GM18526 (cell line): ENCODE measurements around the gene P2RY13.

Experiments used
- POLR2A ChIP-seq: IDR thresholded peaks from 3 replicates; pipeline ENCODE4 v1.6.1; 2011; ENCODE audit not compliant: insufficient read length; ENCODE audit errors: extremely low read depth

Gene P2RY13

GRCh38 chr3:151307583-151308488 is 21.5 kb downstream of the P2RY13 start:
- no peak for TF ChIP-seq POLR2A

GRCh38 chr3:151307131-151307530 is 22.2 kb downstream of the P2RY13 start:
- TF ChIP-seq POLR2A = no peak

GRCh38 chr3:151306168-151306810 is 23.1 kb downstream of the P2RY13 start:
- no peak for TF ChIP-seq POLR2A

- TF ChIP-seq POLR2A = no peak
Measured at GRCh38 chr3:151305775-151306151, 23.6 kb downstream of the P2RY13 start.

- no peak for TF ChIP-seq POLR2A
Measured at GRCh38 chr3:151305060-151305774, 24.1 kb downstream of the P2RY13 start.

GRCh38 chr3:151303751-151304150 is 25.6 kb downstream of the P2RY13 start:
- TF ChIP-seq POLR2A = no peak

GRCh38 chr3:151301787-151302186 is 27.6 kb downstream of the P2RY13 start:
- no peak for TF ChIP-seq POLR2A

- TF ChIP-seq POLR2A = no peak
Measured at GRCh38 chr3:151300539-151300938, 28.8 kb downstream of the P2RY13 start.

GRCh38 chr3:151299006-151299405 is 30.3 kb downstream of the P2RY13 start:
- no peak for TF ChIP-seq POLR2A

- TF ChIP-seq POLR2A = no peak
Measured at GRCh38 chr3:151297429-151297828, 31.9 kb downstream of the P2RY13 start.

- no peak for TF ChIP-seq POLR2A
Measured at GRCh38 chr3:151296226-151296625, 33.1 kb downstream of the P2RY13 start.

GRCh38 chr3:151293127-151293526 is 36.2 kb downstream of the P2RY13 start:
- no peak for TF ChIP-seq POLR2A

GRCh38 chr3:151290673-151291072 is 38.7 kb downstream of the P2RY13 start:
- no peak for TF ChIP-seq POLR2A

GRCh38 chr3:151289445-151289844 is 39.9 kb downstream of the P2RY13 start:
- TF ChIP-seq POLR2A = no peak

GRCh38 chr3:151285940-151286339 is 43.4 kb downstream of the P2RY13 start:
- no peak for TF ChIP-seq POLR2A
